Endothelial cell of umbilical vein (primary cell): ENCODE results near the gene MITF. TPM values are rescaled to one million over a fixed set of nuclear protein-coding genes. Genes with fewer than 3 reads are reported as not detected.

ENCODE experiments used
- BruUV-seq: library from RNA; stranded (reverse); fragments of 400-500 nt; replicated peaks from 2 replicates; lab custom pipeline; 2021; lab: Mats Ljungman, UMichigan
- CTCF ChIA-PET: fragments of 300-600, 350-600 bp; sonication (Branson Sonifier 250); formaldehyde crosslinking; loops from one replicate; lab custom pipeline; 2021; ENCODE audit warnings: antibody characterized with exemption, inconsistent platforms; lab: Charles Lee
- POLR2A ChIA-PET: fragments of 300-600, 350-600 bp; sonication (Branson Sonifier 250); formaldehyde crosslinking; loops from one replicate; lab custom pipeline; 2021; ENCODE audit warnings: antibody characterized with exemption, inconsistent platforms; lab: Charles Lee
- DNase-seq: peaks from one replicate; pipeline ENCODE4 v3.0.0-alpha.2; 2011; ENCODE audit warnings: low read depth, low spot score
- FAIRE-seq: peaks from 2 replicates; lab custom pipeline; 2011; peaks lifted over from hg19 to GRCh38; lab: Jason Lieb, UNC
- H2AFZ ChIP-seq: 2 replicates; pipeline ENCODE4 v1.6.0; 2012; ENCODE audit warnings: low read depth, low read length, control low read depth, inconsistent platforms
- H3K27ac ChIP-seq: 2 replicates; pipeline ENCODE4 v1.5.1; 2011; ENCODE audit warnings: low read depth, mild to moderate bottlenecking, control low read depth, low read length, moderate library complexity; ENCODE audit not compliant: insufficient read depth
- H3K27me3 ChIP-seq, 2 experiments: 2 replicates each; pipeline versions ENCODE4 v1.6.0 to v1.6.1; 2011; ENCODE audit warnings: low read length in 2 of 2, mixed read lengths in 1 of 2; ENCODE audit not compliant: control insufficient read depth in 2 of 2, insufficient read depth in 2 of 2
- H3K36me3 ChIP-seq, 2 experiments: 2 replicates in 1 of 2; 3 replicates in 1 of 2; pipeline ENCODE4 v1.5.1; 2011; ENCODE audit warnings: low read length in 2 of 2, mild to moderate bottlenecking in 1 of 2, moderate library complexity in 1 of 2; ENCODE audit not compliant: control insufficient read depth in 2 of 2, insufficient read depth in 2 of 2; ENCODE audit errors: extremely low read depth in 1 of 2
- H3K4me1 ChIP-seq: 3 replicates; pipeline ENCODE4 v1.5.1; 2011; ENCODE audit warnings: mild to moderate bottlenecking, low read length; ENCODE audit not compliant: control insufficient read depth, insufficient read depth; ENCODE audit errors: extremely low read depth
- H3K4me2 ChIP-seq: 2 replicates; pipeline ENCODE4 v1.6.1; 2011; ENCODE audit warnings: low read length, control low read depth, mixed read lengths; ENCODE audit not compliant: insufficient read depth
- H3K4me3 ChIP-seq, 3 experiments: fragments of 200-600 bp in 1 of 3; sonication (generic), shearing (Covaris generic) in 1 of 3; replicated peaks in 1 of 3; 2 replicates each; pipeline ENCODE4 v1.5.1; 2011 to 2016; ENCODE audit warnings: control low read depth in 3 of 3, low read length in 3 of 3, mild to moderate bottlenecking in 2 of 3, inconsistent platforms in 1 of 3, low read depth in 1 of 3, moderate library complexity in 1 of 3; ENCODE audit not compliant: insufficient read depth in 1 of 3
- H3K79me2 ChIP-seq: 2 replicates; pipeline ENCODE4 v1.6.0; 2012; ENCODE audit warnings: low read length, inconsistent platforms; ENCODE audit not compliant: control insufficient read depth, insufficient read depth
- H3K9ac ChIP-seq: replicated peaks from 2 replicates; pipeline ENCODE3; 2011; ENCODE audit warnings: low read length, control low read depth; ENCODE audit not compliant: insufficient read depth; ENCODE audit errors: extremely low read depth
- H3K9me1 ChIP-seq: replicated peaks from 3 replicates; pipeline ENCODE4 v1.6.0; 2011; ENCODE audit warnings: mild to moderate bottlenecking, low read length; ENCODE audit not compliant: control insufficient read depth, insufficient read depth; ENCODE audit errors: extremely low read depth
- H3K9me3 ChIP-seq: replicated peaks from 2 replicates; pipeline ENCODE4 v1.5.1; 2012; ENCODE audit warnings: low read length, inconsistent platforms; ENCODE audit not compliant: control insufficient read depth, insufficient read depth
- H4K20me1 ChIP-seq: replicated peaks from 2 replicates; pipeline ENCODE3; 2011; ENCODE audit warnings: mild to moderate bottlenecking, low read length; ENCODE audit not compliant: control insufficient read depth, insufficient read depth; ENCODE audit errors: extremely low read depth
- CTCF ChIP-seq, 2 donors: IDR thresholded peaks; 1 replicate in 1 of 2; 2 replicates in 1 of 2; pipeline ENCODE4 v1.5.1; 2011; ENCODE audit warnings: low read length in 2 of 2, mild to moderate bottlenecking in 2 of 2, moderate library complexity in 2 of 2, control low read depth in 1 of 2, inconsistent platforms in 1 of 2, low read depth in 1 of 2; ENCODE audit not compliant: insufficient read depth in 1 of 2; ENCODE audit errors: extremely low read depth in 1 of 2
- EZH2 ChIP-seq: IDR thresholded peaks from 2 replicates; pipeline ENCODE4 v1.6.1; 2012; ENCODE audit warnings: borderline replicate concordance, low read depth, mild to moderate bottlenecking, moderate library complexity, low read length, inconsistent platforms; ENCODE audit not compliant: severe bottlenecking
- FOS ChIP-seq: IDR thresholded peaks from 2 replicates; pipeline ENCODE4 v1.6.1; 2011; ENCODE audit warnings: mild to moderate bottlenecking, low read length, moderate library complexity, borderline replicate concordance; ENCODE audit not compliant: insufficient read depth
- GATA2 ChIP-seq: IDR thresholded peaks from 2 replicates; pipeline ENCODE4 v1.7.0; 2011; ENCODE audit warnings: low read depth, mild to moderate bottlenecking, moderate library complexity, mixed read lengths, low read length; ENCODE audit not compliant: insufficient read length, insufficient read depth
- JUN ChIP-seq: IDR thresholded peaks from 2 replicates; pipeline ENCODE4 v1.6.1; 2011; ENCODE audit warnings: borderline replicate concordance, low read depth; ENCODE audit not compliant: insufficient read length, insufficient read depth
- MAX ChIP-seq: IDR thresholded peaks from 2 replicates; pipeline ENCODE4 v1.6.1; 2011; ENCODE audit not compliant: insufficient read depth, insufficient read length
- MYC ChIP-seq: IDR thresholded peaks from one replicate; pipeline ENCODE4 v1.6.1; 2011; ENCODE audit warnings: mild to moderate bottlenecking, low read depth, low read length
- POLR2A ChIP-seq: IDR thresholded peaks from 2 replicates; pipeline ENCODE4 v1.6.1; 2012; ENCODE audit warnings: low read depth, mild to moderate bottlenecking, control low read depth, low read length
- POLR2AphosphoS5 ChIP-seq: IDR thresholded peaks from 2 replicates; pipeline ENCODE4 v1.6.1; 2012; ENCODE audit warnings: low read depth, mild to moderate bottlenecking, control low read depth, low read length, moderate library complexity; ENCODE audit not compliant: insufficient read depth
- dilution Hi-C: fragments of 300-500 bp; cut with MboI; formaldehyde crosslinking; loops from one replicate; pipeline ENCODE4 v1.15.0; 2019; ENCODE audit warnings: low sequenced_read_pairs; ENCODE audit not compliant: extremely low pct_ligation_motif_present
- intact Hi-C: fragments of 100-400 bp; cut with micrococcal nuclease; formaldehyde crosslinking; loops from one replicate; pipeline ENCODE4 v1.10.0; 2022
- polyA plus RNA-seq, 4 experiments: library from polyadenylated mRNA; depleted of rRNA in 3 of 4; stranded (reverse) in 3 of 4; unstranded in 1 of 4; fragments of >200 nt; gene quantifications; 2 replicates each; pipeline versions ENCODE4 v1.2.1 to v1.2.3, GENCODE V29; 2011 to 2012; ENCODE audit warnings: missing spikeins in 1 of 4
- total RNA-seq: library from RNA; stranded (reverse); gene quantifications from 2 replicates; pipeline ENCODE4 v1.2.3, GENCODE V29; 2021

Gene MITF
- total and polyA plus RNA-seq, 2 donors (not counting 3 experiments of a cell fraction or from before 2014, with no cell fraction given), result 1.6 to 2.5 TPM

- POLR2A ChIA-PET, result no interaction called here
- no peaks in the 10 kb centered on the region for H3K4me1 ChIP-seq
Observed at GRCh38 chr3:69959581-69959980, 220.3 kb downstream of the MITF start.

More at GRCh38 chr3:69959581-69959980, 220.3 kb downstream of the MITF start:
- CTCF ChIA-PET, result no interaction called here
- Histone ChIP-seq H2AFZ (no peak overlapping the region), H4K20me1 (no peaks in the 10 kb centered on the region), H3K36me3 (no peaks in the 10 kb centered on the region), H3K4me2 (no peak overlapping the region), H3K27ac (no peak overlapping the region), H3K9ac (no peak overlapping the region), H3K4me3 (no peak overlapping the region), H3K9me1 (no peaks in the 10 kb centered on the region), H3K27me3 (no peaks in the 10 kb centered on the region), H3K9me3 (no peaks in the 10 kb centered on the region), H3K79me2 (no peaks in the 10 kb centered on the region)
- no TSS peak for BruUV-seq
- intact Hi-C loops (no loop called here), dilution Hi-C loops (no loop called here)
- FAIRE-seq, result no peak
- no peak for TF ChIP-seq MYC
- TF ChIP-seq MAX, result no peak
- no peak for TF ChIP-seq POLR2AphosphoS5
- no peak for TF ChIP-seq FOS
- TF ChIP-seq GATA2, result no peak
- TF ChIP-seq CTCF (IDR thresholded peaks at IDR 0.05; ENCODE audit: extremely low read depth in 1 of 2, insufficient read depth in 1 of 2, low read depth in 1 of 2, low read length in 2 of 2), result no peak
- no peak for TF ChIP-seq EZH2
- TF ChIP-seq POLR2A, result no peak
- TF ChIP-seq JUN, result no peak
- no peak for DNase-seq
